NB4 (cell line): ENCODE data around the gene HGFAC.
"Not testable (repeated sequence)": the region's sequence is repeated elsewhere in the genome, so short reads cannot be mapped to it uniquely, and the experiment has no call there.

Experiments
- DNase-seq: peaks from one replicate; pipeline ENCODE4 v3.0.0; 2010; ENCODE audit warnings: low read depth
- H3K4me3 ChIP-seq: one replicate; pipeline ENCODE4 v1.5.1; 2011; ENCODE audit warnings: mild to moderate bottlenecking, low read depth, low read length, moderate library complexity
- MYC ChIP-seq: IDR thresholded peaks from 2 replicates; pipeline ENCODE4 v1.6.1; 2011; ENCODE audit warnings: low read depth, low read length
- POLR2A ChIP-seq: IDR thresholded peaks from 2 replicates; pipeline ENCODE4 v1.6.1; 2011; ENCODE audit warnings: mild to moderate bottlenecking; ENCODE audit not compliant: insufficient read length; ENCODE audit errors: extremely low read depth
- TF ChIP-seq, protein P1 (sequence below): IDR thresholded peaks from 2 replicates; pipeline ENCODE4 v1.6.1; 2011; ENCODE audit warnings: low read depth, low read length
- TF ChIP-seq, protein P2 (sequence below): IDR thresholded peaks from one replicate; pipeline ENCODE4 v1.5.1; 2012; ENCODE audit warnings: low read depth, low read length

HGFAC gene

GRCh38 chr4:3409571-3410091, 32.1 kb upstream of the HGFAC start:
- H3K4me3 ChIP-seq, result no peak overlapping the region
- DNase-seq, result no peak
- TF ChIP-seq, protein P1, sequence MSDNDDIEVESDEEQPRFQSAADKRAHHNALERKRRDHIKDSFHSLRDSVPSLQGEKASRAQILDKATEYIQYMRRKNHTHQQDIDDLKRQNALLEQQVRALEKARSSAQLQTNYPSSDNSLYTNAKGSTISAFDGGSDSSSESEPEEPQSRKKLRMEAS, result no peak
- no peak for TF ChIP-seq MYC
- no peak for TF ChIP-seq POLR2A
- TF ChIP-seq, protein P2, sequence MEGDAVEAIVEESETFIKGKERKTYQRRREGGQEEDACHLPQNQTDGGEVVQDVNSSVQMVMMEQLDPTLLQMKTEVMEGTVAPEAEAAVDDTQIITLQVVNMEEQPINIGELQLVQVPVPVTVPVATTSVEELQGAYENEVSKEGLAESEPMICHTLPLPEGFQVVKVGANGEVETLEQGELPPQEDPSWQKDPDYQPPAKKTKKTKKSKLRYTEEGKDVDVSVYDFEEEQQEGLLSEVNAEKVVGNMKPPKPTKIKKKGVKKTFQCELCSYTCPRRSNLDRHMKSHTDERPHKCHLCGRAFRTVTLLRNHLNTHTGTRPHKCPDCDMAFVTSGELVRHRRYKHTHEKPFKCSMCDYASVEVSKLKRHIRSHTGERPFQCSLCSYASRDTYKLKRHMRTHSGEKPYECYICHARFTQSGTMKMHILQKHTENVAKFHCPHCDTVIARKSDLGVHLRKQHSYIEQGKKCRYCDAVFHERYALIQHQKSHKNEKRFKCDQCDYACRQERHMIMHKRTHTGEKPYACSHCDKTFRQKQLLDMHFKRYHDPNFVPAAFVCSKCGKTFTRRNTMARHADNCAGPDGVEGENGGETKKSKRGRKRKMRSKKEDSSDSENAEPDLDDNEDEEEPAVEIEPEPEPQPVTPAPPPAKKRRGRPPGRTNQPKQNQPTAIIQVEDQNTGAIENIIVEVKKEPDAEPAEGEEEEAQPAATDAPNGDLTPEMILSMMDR, result no peak

DNA sequence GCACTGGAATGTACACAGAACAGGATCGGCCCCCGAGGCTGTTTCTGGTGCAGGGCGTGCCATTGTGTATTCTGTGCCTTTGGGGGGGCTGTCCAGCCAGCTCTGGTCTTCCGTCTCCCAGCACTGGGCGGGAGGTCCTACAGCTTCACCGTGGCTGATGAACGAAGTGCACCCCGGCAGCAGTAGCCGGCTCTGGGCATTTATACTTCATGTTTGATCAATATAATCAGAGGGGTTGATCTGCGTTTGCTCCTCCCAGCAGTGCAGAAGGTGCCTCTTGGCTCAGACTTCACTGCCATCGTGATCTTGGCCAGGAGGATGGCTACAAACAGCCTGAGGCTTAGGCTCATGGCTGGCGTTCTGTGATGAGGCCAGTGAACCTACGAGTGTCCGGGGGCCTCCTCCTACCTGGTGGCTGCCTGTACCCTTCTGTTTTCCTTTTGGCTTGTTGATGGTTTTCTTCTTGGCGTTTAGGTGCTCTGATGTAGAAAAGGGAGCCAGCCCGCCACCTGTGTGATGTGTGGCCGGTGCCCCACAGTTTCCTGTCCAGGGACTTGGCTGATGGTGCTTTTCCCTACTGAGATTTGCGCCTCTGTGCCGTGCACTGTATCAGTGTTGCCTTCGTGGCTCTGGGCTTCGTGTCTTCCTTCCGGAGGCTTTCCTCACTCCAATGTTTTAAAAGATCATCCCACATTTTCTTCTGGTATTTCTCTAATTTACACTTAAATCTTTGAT, 31.2 kb upstream of the HGFAC start:
- TF ChIP-seq, protein P2, result no peak
- no peak for TF ChIP-seq POLR2A
- no peak for TF ChIP-seq MYC
- TF ChIP-seq, protein P1, result no peak
- no peak for DNase-seq
- no peak overlapping the region for H3K4me3 ChIP-seq

GRCh38 chr4:3411190-3411589, 30.6 kb upstream of the HGFAC start:
- H3K4me3 ChIP-seq, DNase-seq: not testable (repeated sequence)

DNA sequence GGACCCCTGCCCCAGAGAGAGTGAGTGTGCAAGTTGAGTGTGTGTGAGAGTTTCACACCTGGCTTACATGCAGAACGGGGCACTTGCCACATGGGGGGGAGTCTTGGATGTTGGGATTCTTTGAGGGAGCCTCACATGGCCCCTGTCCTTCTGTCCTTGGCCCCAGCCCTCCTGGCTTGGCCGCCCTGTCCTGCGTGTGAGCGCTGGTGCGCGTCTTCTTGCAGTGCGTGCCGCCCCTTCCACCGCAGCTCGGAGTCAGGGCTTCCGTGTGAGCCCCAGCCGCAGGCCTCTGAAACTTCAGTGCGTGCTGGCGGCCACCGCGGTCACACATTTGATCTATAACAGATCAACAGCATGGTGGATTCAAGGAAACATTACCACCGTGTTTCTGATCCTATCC, 30.1 kb upstream of the HGFAC start:
- no peak for TF ChIP-seq MYC
- TF ChIP-seq, protein P1, result no peak
- TF ChIP-seq, protein P2, result no peak
- TF ChIP-seq POLR2A, result no peak
- no peak for DNase-seq

GRCh38 chr4:3412257-3413020, 29.3 kb upstream of the HGFAC start:
- no peak for DNase-seq
- TF ChIP-seq POLR2A, result no peak
- TF ChIP-seq MYC, result no peak
- TF ChIP-seq, protein P2, result no peak
- TF ChIP-seq, protein P1, result no peak

More for the DNA sequence above, 30.1 kb upstream of the HGFAC start:
- H3K4me3 ChIP-seq, result no peak overlapping the region

GRCh38 chr4:3413217-3413671, 28.5 kb upstream of the HGFAC start:
- no peak overlapping the region for H3K4me3 ChIP-seq
- DNase-seq, result no peak

More at GRCh38 chr4:3412257-3413020, 29.3 kb upstream of the HGFAC start:
- H3K4me3 ChIP-seq, result no peak overlapping the region

More at GRCh38 chr4:3413217-3413671, 28.5 kb upstream of the HGFAC start:
- no peak for TF ChIP-seq POLR2A
- TF ChIP-seq, protein P2, result no peak
- TF ChIP-seq MYC, result no peak
- TF ChIP-seq, protein P1, result no peak
